Lower lobe of right lung (tissue), 2 donors: ENCODE results near the gene CTDSP2. TPM values are rescaled to one million over a fixed set of nuclear protein-coding genes. Genes with fewer than 3 reads are reported as not detected.

Experiments
- ATAC-seq, 2 donors: fragments of 200-7000 bp; cut with Tn5 transposase; one replicate each; pipeline ENCODE4 v1.9.1; 2020 to 2022; ENCODE audit warnings: mild to moderate bottlenecking in 2 of 2, moderate library complexity in 2 of 2
- DNase-seq: peaks from one replicate; pipeline ENCODE4 v3.0.0-alpha.2; 2020
- H3K27ac ChIP-seq: fragments of 200-600 bp; one replicate; pipeline ENCODE4 v1.8.0; 2022
- H3K27me3 ChIP-seq: fragments of 200-600 bp; one replicate; pipeline ENCODE4 v1.8.0; 2022; ENCODE audit warnings: low read depth
- H3K36me3 ChIP-seq: fragments of 200-600 bp; one replicate; pipeline ENCODE4 v1.8.0; 2022; ENCODE audit warnings: mild to moderate bottlenecking
- H3K4me1 ChIP-seq: fragments of 200-600 bp; one replicate; pipeline ENCODE4 v1.8.0; 2022
- H3K4me3 ChIP-seq: fragments of 200-600 bp; one replicate; pipeline ENCODE4 v1.8.0; 2022; ENCODE audit warnings: mild to moderate bottlenecking
- H3K9me3 ChIP-seq: fragments of 200-600 bp; one replicate; pipeline ENCODE4 v1.8.0; 2022
- intact Hi-C: fragments of 100-400 bp; cut with DNase I; formaldehyde crosslinking; loops from one replicate; pipeline ENCODE4 v1.11.0; 2022
- total RNA-seq: library from RNA; stranded (reverse); fragmentation: NEBNext Ultra II Directional; extraction: Animal tissue kit (Norgen Biotek cat#: 25700); gene quantifications from one replicate; pipeline ENCODE4 v1.2.1, GENCODE V29; 2021
- TF ChIP-seq, protein P1 (sequence below): fragments of 200-600 bp; IDR thresholded peaks from one replicate; pipeline ENCODE4 v1.8.0; 2022; ENCODE audit warnings: antibody characterized with exemption, mild to moderate bottlenecking
- donor health status: DM: no; HTN: yes; CAD: no; lungs with severe emphysema.

The CTDSP2 gene
- total RNA-seq, 1 donor from 2014 or later: 220 TPM

DNA sequence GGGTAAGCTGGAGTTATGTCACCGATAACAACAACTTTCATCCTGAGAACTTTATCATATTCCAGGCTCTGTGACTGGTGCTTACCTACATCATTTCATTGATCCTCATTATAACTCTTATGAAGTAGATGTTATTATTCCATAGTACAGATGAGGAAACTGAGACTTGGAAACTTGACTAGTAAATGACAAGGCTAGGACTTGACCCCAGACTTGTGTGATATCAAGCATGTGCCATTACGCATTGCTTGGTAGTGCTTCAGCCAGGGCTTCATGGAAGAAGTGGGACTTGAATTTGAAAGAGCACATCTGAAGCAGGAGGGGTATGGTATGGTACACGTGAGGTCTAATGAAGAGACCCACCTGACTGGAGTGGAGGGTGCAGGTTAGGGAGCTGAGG is 39.9 kb downstream of the CTDSP2 start:
- DNase-seq (no peak), ATAC-seq (no peak)
- Histone ChIP-seq H3K9me3 (no peaks in the 10 kb centered on the region), H3K4me3 (no peak overlapping the region), H3K27ac (no peak overlapping the region), H3K36me3 (peaks cover 100% of the 10 kb centered on the region), H3K4me1 (peaks cover 6% of the 10 kb centered on the region), H3K27me3 (no peaks in the 10 kb centered on the region)
- TF ChIP-seq, protein P1, sequence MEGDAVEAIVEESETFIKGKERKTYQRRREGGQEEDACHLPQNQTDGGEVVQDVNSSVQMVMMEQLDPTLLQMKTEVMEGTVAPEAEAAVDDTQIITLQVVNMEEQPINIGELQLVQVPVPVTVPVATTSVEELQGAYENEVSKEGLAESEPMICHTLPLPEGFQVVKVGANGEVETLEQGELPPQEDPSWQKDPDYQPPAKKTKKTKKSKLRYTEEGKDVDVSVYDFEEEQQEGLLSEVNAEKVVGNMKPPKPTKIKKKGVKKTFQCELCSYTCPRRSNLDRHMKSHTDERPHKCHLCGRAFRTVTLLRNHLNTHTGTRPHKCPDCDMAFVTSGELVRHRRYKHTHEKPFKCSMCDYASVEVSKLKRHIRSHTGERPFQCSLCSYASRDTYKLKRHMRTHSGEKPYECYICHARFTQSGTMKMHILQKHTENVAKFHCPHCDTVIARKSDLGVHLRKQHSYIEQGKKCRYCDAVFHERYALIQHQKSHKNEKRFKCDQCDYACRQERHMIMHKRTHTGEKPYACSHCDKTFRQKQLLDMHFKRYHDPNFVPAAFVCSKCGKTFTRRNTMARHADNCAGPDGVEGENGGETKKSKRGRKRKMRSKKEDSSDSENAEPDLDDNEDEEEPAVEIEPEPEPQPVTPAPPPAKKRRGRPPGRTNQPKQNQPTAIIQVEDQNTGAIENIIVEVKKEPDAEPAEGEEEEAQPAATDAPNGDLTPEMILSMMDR: no peak
- intact Hi-C loops: no loop called here

DNA sequence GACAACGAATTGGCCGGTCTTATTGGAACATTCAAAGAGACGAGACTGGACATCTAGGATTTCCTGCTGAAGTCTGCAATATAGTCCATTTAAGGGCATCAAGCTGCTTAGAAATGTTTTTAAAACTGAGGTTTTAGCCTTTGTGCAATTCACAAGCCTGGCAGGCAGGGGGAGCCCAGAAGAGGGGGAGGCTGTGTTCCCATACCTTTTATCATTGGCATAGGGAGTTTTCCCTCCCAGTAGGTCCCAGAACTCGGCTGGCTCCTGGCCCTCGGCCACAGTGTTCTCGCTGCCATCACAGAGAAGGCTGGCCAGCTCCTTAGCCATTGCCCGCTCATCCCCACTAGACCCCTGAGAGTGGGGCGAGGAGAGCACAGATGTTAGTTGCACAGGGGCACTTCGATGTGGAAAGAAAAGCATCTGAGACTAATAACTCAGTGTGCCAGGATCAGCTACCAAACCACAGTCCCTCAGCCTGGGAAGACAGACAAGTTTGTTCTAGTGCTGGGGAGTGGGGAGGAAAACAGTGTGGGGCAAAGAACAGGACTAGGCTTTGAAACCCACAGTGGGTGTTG is 43.1 kb downstream of the CTDSP2 start:
- ATAC-seq (peak; percentile 73 to 77), DNase-seq (no peak)
- H3K9me3 ChIP-seq: no peaks in the 10 kb centered on the region
- no peak overlapping the region for H3K4me3 ChIP-seq
- H3K4me1 ChIP-seq: peaks cover 6% of the 10 kb centered on the region
- TF ChIP-seq, protein P1: peak; percentile 76
- peaks cover 100% of the 10 kb centered on the region for H3K36me3 ChIP-seq
- intact Hi-C loops: no loop called here
- H3K27me3 ChIP-seq: no peaks in the 10 kb centered on the region
- H3K27ac ChIP-seq: peak overlapping the region; percentile 14

DNA sequence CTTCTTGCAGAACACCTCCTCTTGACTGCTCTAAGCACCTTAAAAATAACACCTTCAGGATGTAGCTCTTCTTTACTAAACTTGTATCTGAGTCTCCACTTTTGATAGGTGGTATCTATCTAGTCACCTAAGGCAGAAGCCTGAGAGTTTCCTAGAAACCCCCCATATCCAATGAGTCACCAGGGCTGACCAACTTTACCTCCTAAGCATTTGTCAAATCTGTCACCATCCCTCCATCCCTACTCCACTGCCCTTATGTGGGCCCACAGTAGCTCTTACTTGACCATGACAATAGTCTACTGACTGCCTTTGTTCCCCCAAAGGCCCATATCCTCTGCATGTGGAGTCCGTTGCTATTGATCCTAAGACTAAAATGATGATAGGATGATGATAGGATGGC is 43.9 kb downstream of the CTDSP2 start:
- H3K27me3 ChIP-seq: no peaks in the 10 kb centered on the region
- no peak for DNase-seq
- ATAC-seq: no peak
- peaks cover 6% of the 10 kb centered on the region for H3K4me1 ChIP-seq
- TF ChIP-seq, protein P1: no peak
- H3K27ac ChIP-seq: no peak overlapping the region
- intact Hi-C loops: no loop called here
- no peak overlapping the region for H3K4me3 ChIP-seq
- no peaks in the 10 kb centered on the region for H3K9me3 ChIP-seq
- peaks cover 98% of the 10 kb centered on the region for H3K36me3 ChIP-seq

DNA sequence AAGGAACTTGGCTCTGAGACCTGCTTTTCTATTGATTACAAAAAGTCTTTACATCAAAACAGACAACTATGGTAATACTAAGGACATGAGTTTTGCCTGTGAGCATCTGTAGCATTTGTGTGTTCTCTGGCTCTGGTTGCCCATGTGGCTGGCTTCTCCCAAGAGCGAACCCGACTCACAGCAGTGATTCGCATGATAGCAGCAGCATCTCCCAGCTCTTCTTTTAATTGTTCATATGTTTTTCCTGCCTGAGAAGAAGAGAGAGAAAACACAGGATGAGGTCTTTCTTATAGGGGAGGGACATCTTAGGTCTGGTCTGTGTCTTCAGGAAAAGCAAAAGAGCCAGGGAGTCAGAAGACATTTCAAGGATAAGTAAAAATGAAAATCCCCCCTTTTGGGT is 45.6 kb downstream of the CTDSP2 start:
- intact Hi-C loops: no loop called here
- ATAC-seq: no peak
- Histone ChIP-seq H3K4me1 (peaks cover 6% of the 10 kb centered on the region), H3K27ac (no peak overlapping the region), H3K4me3 (no peak overlapping the region), H3K36me3 (peaks cover 98% of the 10 kb centered on the region), H3K27me3 (no peaks in the 10 kb centered on the region), H3K9me3 (no peaks in the 10 kb centered on the region)
- DNase-seq: no peak
- TF ChIP-seq, protein P1: no peak

DNA sequence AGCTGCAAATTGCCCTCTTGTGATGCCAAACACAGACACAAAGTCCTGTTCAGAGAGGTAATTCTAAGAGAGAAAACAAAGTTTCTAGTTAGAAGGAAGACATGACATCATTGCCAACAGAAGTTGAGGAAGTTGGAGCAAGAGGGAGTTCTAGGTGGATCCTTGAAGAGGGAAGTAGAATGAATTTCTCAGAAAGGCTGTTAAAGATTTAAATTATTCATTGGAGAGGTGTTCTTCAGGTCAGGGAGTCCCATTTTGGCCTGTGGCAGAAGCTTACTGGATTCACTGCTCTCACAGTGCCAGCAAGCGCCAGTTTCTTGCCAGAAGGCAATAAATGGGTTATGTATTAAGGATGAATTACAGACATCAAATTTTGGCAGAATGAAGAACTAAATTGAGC is 48.6 kb downstream of the CTDSP2 start:
- H3K27me3 ChIP-seq: no peaks in the 10 kb centered on the region
- no peak overlapping the region for H3K27ac ChIP-seq
- H3K36me3 ChIP-seq: peaks cover 95% of the 10 kb centered on the region
- no peak overlapping the region for H3K4me3 ChIP-seq
- TF ChIP-seq, protein P1: no peak
- ATAC-seq: peak; percentile 13 to 57
- no peaks in the 10 kb centered on the region for H3K4me1 ChIP-seq
- H3K9me3 ChIP-seq: no peaks in the 10 kb centered on the region
- intact Hi-C loops: no loop called here
- DNase-seq: no peak
